C4-2B (cell line): Measurements from ENCODE around the gene SLC36A1.
"Not testable (repeated sequence)": the region's sequence is repeated elsewhere in the genome, so short reads cannot be mapped to it uniquely, and the experiment has no call there.

Experiments used
- H3K27ac ChIP-seq: fragments of 450-650 bp; 2 replicates; pipeline ENCODE4 v1.5.1; 2017
- ZFX ChIP-seq: fragments of 450-650 bp; IDR thresholded peaks from 2 replicates; pipeline ENCODE4 v1.6.1; 2017
- TF ChIP-seq, protein P1 (sequence below): fragments of 450-650 bp; conservative IDR thresholded peaks from 2 replicates; pipeline ENCODE4 v1.5.1; 2017; ENCODE audit warnings: mild to moderate bottlenecking

The SLC36A1 gene

GRCh38 chr5:151417712-151418111 lies 29.7 kb upstream of the SLC36A1 start:
- TF ChIP-seq, protein P1, sequence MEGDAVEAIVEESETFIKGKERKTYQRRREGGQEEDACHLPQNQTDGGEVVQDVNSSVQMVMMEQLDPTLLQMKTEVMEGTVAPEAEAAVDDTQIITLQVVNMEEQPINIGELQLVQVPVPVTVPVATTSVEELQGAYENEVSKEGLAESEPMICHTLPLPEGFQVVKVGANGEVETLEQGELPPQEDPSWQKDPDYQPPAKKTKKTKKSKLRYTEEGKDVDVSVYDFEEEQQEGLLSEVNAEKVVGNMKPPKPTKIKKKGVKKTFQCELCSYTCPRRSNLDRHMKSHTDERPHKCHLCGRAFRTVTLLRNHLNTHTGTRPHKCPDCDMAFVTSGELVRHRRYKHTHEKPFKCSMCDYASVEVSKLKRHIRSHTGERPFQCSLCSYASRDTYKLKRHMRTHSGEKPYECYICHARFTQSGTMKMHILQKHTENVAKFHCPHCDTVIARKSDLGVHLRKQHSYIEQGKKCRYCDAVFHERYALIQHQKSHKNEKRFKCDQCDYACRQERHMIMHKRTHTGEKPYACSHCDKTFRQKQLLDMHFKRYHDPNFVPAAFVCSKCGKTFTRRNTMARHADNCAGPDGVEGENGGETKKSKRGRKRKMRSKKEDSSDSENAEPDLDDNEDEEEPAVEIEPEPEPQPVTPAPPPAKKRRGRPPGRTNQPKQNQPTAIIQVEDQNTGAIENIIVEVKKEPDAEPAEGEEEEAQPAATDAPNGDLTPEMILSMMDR = no peak
- no peak for TF ChIP-seq ZFX
- H3K27ac ChIP-seq = no peak overlapping the region

DNA sequence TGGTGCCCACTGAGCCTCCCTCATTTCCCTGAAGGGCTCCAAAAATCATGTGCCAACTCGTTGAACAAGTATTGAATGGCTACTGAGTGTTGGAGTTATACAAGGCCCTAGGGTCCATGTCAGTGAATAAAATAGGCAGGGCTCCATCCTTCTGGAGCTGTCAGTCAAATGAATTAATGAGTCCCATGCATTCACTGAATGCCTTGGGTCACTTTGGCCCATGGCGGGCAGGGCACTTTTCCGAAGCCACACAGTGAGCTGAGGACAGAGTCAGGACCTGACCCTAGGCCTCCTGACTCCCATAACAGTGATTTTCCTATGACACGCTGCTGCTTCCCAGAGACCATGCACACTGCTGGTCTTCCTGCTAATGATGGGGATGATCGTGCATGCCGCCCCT lies 27.3 kb upstream of the SLC36A1 start:
- TF ChIP-seq ZFX = no peak
- TF ChIP-seq, protein P1 = no peak
- H3K27ac ChIP-seq = no peak overlapping the region

GRCh38 chr5:151424892-151425523 lies 22.4 kb upstream of the SLC36A1 start:
- H3K27ac ChIP-seq = no peak overlapping the region
- TF ChIP-seq, protein P1 = no peak
- no peak for TF ChIP-seq ZFX

DNA sequence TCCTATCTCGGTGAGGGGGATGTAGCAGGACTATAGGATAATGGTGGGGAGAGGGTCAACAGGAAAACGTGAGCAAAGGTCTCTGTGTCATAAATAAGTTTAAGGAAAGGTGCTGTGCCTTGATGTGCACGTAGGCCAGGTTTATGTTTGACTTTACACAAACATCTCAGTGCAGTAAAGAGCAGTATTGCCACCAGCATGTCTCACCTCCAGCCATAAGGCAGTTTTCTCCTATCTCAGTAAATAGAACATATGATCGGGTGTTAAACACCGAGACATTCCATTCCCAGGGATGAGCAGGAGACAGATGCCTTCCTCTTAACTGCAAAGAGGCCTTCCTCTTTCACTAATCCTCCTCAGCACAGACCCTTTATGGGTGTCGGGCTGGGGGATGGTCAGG lies 21.1 kb upstream of the SLC36A1 start:
- not testable (repeated sequence) for H3K27ac ChIP-seq

DNA sequence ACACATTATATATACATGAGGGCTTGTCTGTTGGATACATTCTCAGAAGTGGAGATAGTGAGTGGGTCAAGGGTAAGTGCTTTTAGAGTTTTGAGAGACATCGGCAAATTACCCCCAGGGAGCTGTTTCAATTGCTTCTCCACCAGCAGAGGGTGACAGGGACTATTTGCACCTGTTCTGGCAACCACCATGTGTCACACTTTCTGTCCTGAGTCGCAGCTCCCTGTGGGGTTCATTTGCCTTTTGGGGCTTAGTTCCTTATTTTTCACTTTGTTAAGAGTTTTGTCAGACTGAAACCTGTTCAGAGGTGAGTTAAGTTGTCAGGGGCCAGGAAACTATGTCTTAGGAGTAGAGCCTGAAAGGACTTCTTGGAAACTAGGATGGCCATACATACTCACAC lies 20.1 kb upstream of the SLC36A1 start:
- no peak for TF ChIP-seq ZFX
- TF ChIP-seq, protein P1 = no peak
- no peak overlapping the region for H3K27ac ChIP-seq

GRCh38 chr5:151430731-151431130 lies 16.7 kb upstream of the SLC36A1 start:
- no peak for TF ChIP-seq ZFX
- TF ChIP-seq, protein P1 = no peak
- H3K27ac ChIP-seq = no peak overlapping the region

GRCh38 chr5:151431666-151432065 lies 15.7 kb upstream of the SLC36A1 start:
- no peak overlapping the region for H3K27ac ChIP-seq
- TF ChIP-seq, protein P1 = no peak
- no peak for TF ChIP-seq ZFX

DNA sequence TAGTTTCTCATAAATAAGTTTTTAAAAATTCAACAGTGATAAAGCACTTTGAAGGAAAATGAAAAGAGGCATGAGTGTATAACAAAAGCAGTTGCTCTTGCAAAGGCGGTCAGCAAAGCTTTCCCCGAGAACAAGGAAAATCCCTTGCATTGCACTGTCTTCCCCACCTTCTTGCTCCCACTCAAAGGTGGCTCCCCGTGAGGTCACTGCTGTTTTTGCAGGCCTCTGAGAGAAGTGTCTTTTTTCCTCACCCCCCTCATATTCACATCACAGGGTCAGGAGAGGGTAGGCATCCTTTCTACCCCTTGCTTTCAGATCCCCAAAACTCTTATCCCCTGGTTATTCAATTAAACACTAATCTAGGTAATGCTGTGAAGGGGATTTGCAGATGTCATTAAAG lies 15.2 kb upstream of the SLC36A1 start:
- no peak overlapping the region for H3K27ac ChIP-seq
- TF ChIP-seq, protein P1 = no peak
- TF ChIP-seq ZFX = no peak
